Neural crest cell (in vitro differentiated cells): ENCODE data around the gene TYW5. TPM values are rescaled to one million over a fixed set of nuclear protein-coding genes. Genes with fewer than 3 reads are reported as not detected.

Experiments used
- DNase-seq: peaks from one replicate; pipeline ENCODE4 v3.0.0; 2021; ENCODE audit warnings: low read depth, mixed read lengths, low spot score
- H3K27ac Mint-ChIP-seq: one replicate; pipeline ENCODE4 v1.8.0; 2021; ENCODE audit warnings: mild to moderate bottlenecking, mixed read lengths; ENCODE audit not compliant: unreplicated experiment
- H3K27me3 Mint-ChIP-seq: 2 replicates; pipeline ENCODE4 v1.8.0; 2021; ENCODE audit warnings: low read depth, mild to moderate bottlenecking, mixed read lengths
- H3K36me3 Mint-ChIP-seq: 2 replicates; pipeline ENCODE4 v1.8.0; 2021; ENCODE audit warnings: low read depth, mild to moderate bottlenecking, mixed read lengths
- H3K4me1 Mint-ChIP-seq: 2 replicates; pipeline ENCODE4 v1.8.0; 2021; ENCODE audit warnings: mixed read lengths
- H3K4me3 Mint-ChIP-seq: one replicate; pipeline ENCODE4 v1.8.0; 2021; ENCODE audit warnings: mild to moderate bottlenecking, mixed read lengths
- H3K9me3 Mint-ChIP-seq: 2 replicates; pipeline ENCODE4 v1.8.0; 2021; ENCODE audit warnings: mixed read lengths
- total RNA-seq: library from RNA; stranded (reverse); gene quantifications from 2 replicates; pipeline ENCODE4 v1.2.1, GENCODE V29; 2021
- TF ChIP-seq, protein P1 (sequence below): fragments of 200-600 bp; sonication (generic); conservative IDR thresholded peaks from 2 replicates; pipeline ENCODE4 v1.5.0; 2021; ENCODE audit warnings: antibody characterized with exemption, mild to moderate bottlenecking

The TYW5 gene
- total RNA-seq, 1 donor from 2014 or later, result 10.6 TPM

- Mint-ChIP-seq H3K4me1 (no peaks in the 10 kb centered on the region), H3K27me3 (no peaks in the 10 kb centered on the region), H3K27ac (no peak overlapping the region), H3K4me3 (no peak overlapping the region), H3K36me3 (no peaks in the 10 kb centered on the region), H3K9me3 (peaks cover 8% of the 10 kb centered on the region)
- DNase-seq, result no peak
- TF ChIP-seq, protein P1, sequence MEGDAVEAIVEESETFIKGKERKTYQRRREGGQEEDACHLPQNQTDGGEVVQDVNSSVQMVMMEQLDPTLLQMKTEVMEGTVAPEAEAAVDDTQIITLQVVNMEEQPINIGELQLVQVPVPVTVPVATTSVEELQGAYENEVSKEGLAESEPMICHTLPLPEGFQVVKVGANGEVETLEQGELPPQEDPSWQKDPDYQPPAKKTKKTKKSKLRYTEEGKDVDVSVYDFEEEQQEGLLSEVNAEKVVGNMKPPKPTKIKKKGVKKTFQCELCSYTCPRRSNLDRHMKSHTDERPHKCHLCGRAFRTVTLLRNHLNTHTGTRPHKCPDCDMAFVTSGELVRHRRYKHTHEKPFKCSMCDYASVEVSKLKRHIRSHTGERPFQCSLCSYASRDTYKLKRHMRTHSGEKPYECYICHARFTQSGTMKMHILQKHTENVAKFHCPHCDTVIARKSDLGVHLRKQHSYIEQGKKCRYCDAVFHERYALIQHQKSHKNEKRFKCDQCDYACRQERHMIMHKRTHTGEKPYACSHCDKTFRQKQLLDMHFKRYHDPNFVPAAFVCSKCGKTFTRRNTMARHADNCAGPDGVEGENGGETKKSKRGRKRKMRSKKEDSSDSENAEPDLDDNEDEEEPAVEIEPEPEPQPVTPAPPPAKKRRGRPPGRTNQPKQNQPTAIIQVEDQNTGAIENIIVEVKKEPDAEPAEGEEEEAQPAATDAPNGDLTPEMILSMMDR, result no peak
Measured at GRCh38 chr2:199994896-199995295, 39.6 kb upstream of the TYW5 start.

DNA sequence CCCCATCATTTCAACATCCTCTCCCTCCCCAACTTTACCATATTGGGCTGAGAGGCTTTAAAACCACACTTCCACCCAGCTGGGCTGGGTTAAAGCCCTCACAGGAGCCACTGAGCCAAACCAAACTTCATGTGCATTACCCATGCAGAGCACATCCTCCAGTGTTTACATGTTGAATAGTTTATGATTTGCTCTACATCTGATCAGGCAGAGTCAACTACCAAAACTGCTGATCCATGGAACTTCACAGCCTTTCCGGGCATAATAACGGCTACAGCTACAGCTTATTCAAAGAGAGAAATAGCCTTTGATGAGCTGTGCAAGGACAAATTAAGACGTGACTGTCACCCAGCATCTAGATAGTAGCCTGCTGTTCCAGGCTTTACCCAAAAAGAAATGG, 39.1 kb upstream of the TYW5 start:
- TF ChIP-seq, protein P1, result no peak
- Mint-ChIP-seq H3K27me3 (no peaks in the 10 kb centered on the region), H3K36me3 (no peaks in the 10 kb centered on the region), H3K27ac (no peak overlapping the region), H3K9me3 (peaks cover 7% of the 10 kb centered on the region), H3K4me1 (no peaks in the 10 kb centered on the region), H3K4me3 (no peak overlapping the region)
- no peak for DNase-seq

- Mint-ChIP-seq H3K27ac (no peak overlapping the region), H3K27me3 (no peaks in the 10 kb centered on the region), H3K36me3 (no peaks in the 10 kb centered on the region), H3K4me1 (no peaks in the 10 kb centered on the region), H3K9me3 (peaks cover 7% of the 10 kb centered on the region), H3K4me3 (no peak overlapping the region)
- no peak for DNase-seq
- TF ChIP-seq, protein P1, result no peak
Measured at GRCh38 chr2:199992296-199992695, 37.0 kb upstream of the TYW5 start.

GRCh38 chr2:199991691-199992090, 36.4 kb upstream of the TYW5 start:
- no peaks in the 10 kb centered on the region for H3K36me3 Mint-ChIP-seq
- TF ChIP-seq, protein P1, result no peak
- no peaks in the 10 kb centered on the region for H3K27me3 Mint-ChIP-seq
- no peak overlapping the region for H3K4me3 Mint-ChIP-seq
- no peaks in the 10 kb centered on the region for H3K4me1 Mint-ChIP-seq
- peaks cover 5% of the 10 kb centered on the region for H3K9me3 Mint-ChIP-seq
- no peak overlapping the region for H3K27ac Mint-ChIP-seq
- DNase-seq, result no peak

DNA sequence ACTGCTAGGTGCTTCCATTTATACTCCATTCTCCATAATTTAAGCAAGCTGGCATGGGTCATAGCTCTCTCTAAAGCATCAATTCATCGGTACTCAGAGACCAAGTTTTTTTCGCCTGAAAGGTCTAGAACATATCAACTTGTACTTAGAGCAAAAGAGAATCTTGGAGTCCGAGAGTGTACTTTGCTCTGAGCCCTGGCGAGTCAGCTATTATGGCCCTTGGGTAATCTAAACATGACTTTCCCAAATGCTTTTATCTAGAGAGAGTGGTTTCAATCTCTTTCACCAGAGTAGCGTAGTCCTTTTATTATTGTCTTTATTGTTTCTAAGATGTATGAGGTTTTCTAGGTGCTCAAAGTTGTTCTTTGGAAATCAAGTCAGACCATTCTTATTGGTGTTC, 34.5 kb upstream of the TYW5 start:
- no peaks in the 10 kb centered on the region for H3K36me3 Mint-ChIP-seq
- DNase-seq, result no peak
- TF ChIP-seq, protein P1, result no peak
- H3K27ac Mint-ChIP-seq, result no peak overlapping the region
- H3K27me3 Mint-ChIP-seq, result no peaks in the 10 kb centered on the region
- peaks cover 6% of the 10 kb centered on the region for H3K4me1 Mint-ChIP-seq
- no peak overlapping the region for H3K4me3 Mint-ChIP-seq
- H3K9me3 Mint-ChIP-seq, result peaks cover 6% of the 10 kb centered on the region

GRCh38 chr2:199988151-199988550, 32.9 kb upstream of the TYW5 start:
- H3K27ac Mint-ChIP-seq, result no peak overlapping the region
- H3K4me1 Mint-ChIP-seq, result peaks cover 6% of the 10 kb centered on the region
- no peaks in the 10 kb centered on the region for H3K27me3 Mint-ChIP-seq
- no peak overlapping the region for H3K4me3 Mint-ChIP-seq
- TF ChIP-seq, protein P1, result no peak
- H3K36me3 Mint-ChIP-seq, result no peaks in the 10 kb centered on the region
- peaks cover 6% of the 10 kb centered on the region for H3K9me3 Mint-ChIP-seq
- no peak for DNase-seq
